ENCODE data around the gene GGT6. TPM values are rescaled to one million over a fixed set of nuclear protein-coding genes. Genes with fewer than 3 reads are reported as not detected.
A peak's percentile ranks its signal among the peaks of the same experiment; 100 is the strongest.

Gene GGT6
- total and polyA plus RNA-seq, 8 donors: 20.7 to 36.1 (median 32.9) TPM

GRCh38 chr17:4534928-4535666 is 25.3 kb downstream of the GGT6 start:
- FAIRE-seq (no peak), ATAC-seq (no peak), DNase-seq (peak in 1 of 6 donors; percentile 32)
- 71 to 79% methylated on average over 26 to 27 of the region's 27 CpGs for WGBS, 2 donors
- H3K27me3 ChIP-seq: no peaks in the 10 kb centered on the region
- intact Hi-C loops (cut with DNase I): no loop called here
- H3K27ac ChIP-seq: no peak overlapping the region
- no peaks in the 10 kb centered on the region for H3K9me3 ChIP-seq
- H3K4me1 ChIP-seq: no peaks in the 10 kb centered on the region
- H3K36me3 ChIP-seq: peaks cover 0 to 13% (median 0%) of the 10 kb centered on the region in 3 donors
- H3K4me3 ChIP-seq: no peak overlapping the region
- TF ChIP-seq CTCF (IDR thresholded peaks at IDR 0.05): no peak

DNA sequence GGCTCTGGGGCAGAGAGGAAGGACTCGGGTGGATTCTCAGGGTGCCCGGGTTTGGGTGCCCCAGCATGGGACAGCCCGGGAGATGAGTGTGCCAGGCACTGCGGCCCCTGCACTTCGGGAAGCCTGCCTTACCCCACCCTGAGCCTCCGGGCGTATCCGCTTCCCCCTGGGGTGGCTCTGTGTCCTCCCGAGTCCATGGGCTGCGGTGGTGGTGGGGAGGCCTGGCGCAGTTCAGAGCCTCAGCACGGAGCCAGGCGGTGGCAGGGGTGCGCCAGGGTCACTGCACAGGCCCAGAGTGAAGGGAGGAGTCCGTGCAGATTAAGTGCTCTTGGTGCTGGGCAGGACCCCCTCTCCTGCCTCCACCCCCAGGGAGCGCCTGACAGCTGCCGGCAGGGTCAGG is 25.9 kb downstream of the GGT6 start:
- Histone ChIP-seq H3K9me3 (no peaks in the 10 kb centered on the region), H3K27me3 (no peaks in the 10 kb centered on the region), H3K27ac (no peak overlapping the region), H3K4me3 (no peak overlapping the region), H3K36me3 (peaks cover 0 to 8% (median 0%) of the 10 kb centered on the region in 3 donors), H3K4me1 (no peaks in the 10 kb centered on the region)
- TF ChIP-seq CTCF (IDR thresholded peaks at IDR 0.05): no peak
- DNase-seq (peak in 1 of 6 donors; percentile 73), FAIRE-seq (no peak), ATAC-seq (peak in 1 of 4 donors; percentile 4)
- intact Hi-C loops (cut with DNase I): no loop called here
- WGBS, 2 donors: 67 to 83% methylated on average over 11 to 17 of the region's 17 CpGs

- no peak for TF ChIP-seq CTCF (IDR thresholded peaks at IDR 0.05)
- intact Hi-C loops (cut with DNase I): no loop called here
- H3K4me1 ChIP-seq: no peaks in the 10 kb centered on the region
- WGBS, 2 donors: 69 to 76% methylated on average over 23 of the region's 23 CpGs
- no peaks in the 10 kb centered on the region for H3K9me3 ChIP-seq
- no peak overlapping the region for H3K27ac ChIP-seq
- peaks cover 0 to under 1% (median 0%) of the 10 kb centered on the region in 3 donors for H3K36me3 ChIP-seq
- no peak overlapping the region for H3K4me3 ChIP-seq
- no peaks in the 10 kb centered on the region for H3K27me3 ChIP-seq
- ATAC-seq (peak in 3 of 4 donors; percentile 3 to 14 (median 11)), DNase-seq (peak in 1 of 6 donors; percentile 46), FAIRE-seq (no peak)
Observed at GRCh38 chr17:4533523-4534504, 26.6 kb downstream of the GGT6 start.

GRCh38 chr17:4532860-4533522 is 27.4 kb downstream of the GGT6 start:
- no peaks in the 10 kb centered on the region for H3K36me3 ChIP-seq
- H3K27me3 ChIP-seq: no peaks in the 10 kb centered on the region
- ATAC-seq (no peak), FAIRE-seq (no peak), DNase-seq (peak in 1 of 6 donors; percentile 33)
- intact Hi-C loops (cut with DNase I): no loop called here
- H3K4me1 ChIP-seq: no peaks in the 10 kb centered on the region
- 89% methylated on average over 32 to 33 of the region's 33 CpGs for WGBS, 2 donors
- no peak overlapping the region for H3K27ac ChIP-seq
- TF ChIP-seq CTCF (IDR thresholded peaks at IDR 0.05): no peak
- H3K9me3 ChIP-seq: no peaks in the 10 kb centered on the region
- H3K4me3 ChIP-seq: no peak overlapping the region

All from pancreas (tissue), 10 donors.